OCI-LY1 (cell line): Measurements from ENCODE around the gene ISX.

Experiments
- CTCF ChIP-seq: fragments of 200-600 bp; sonication (generic), shearing (Covaris generic); IDR thresholded peaks from 2 replicates; pipeline ENCODE4 v1.5.1; 2017; ENCODE audit warnings: mild to moderate bottlenecking, antibody characterized with exemption, low read length, moderate library complexity, mixed read lengths
- EZH2 ChIP-seq: fragments of 200-600 bp; sonication (generic), shearing (Covaris generic); IDR thresholded peaks from 2 replicates; pipeline ENCODE4 v1.8.0; 2017; ENCODE audit warnings: borderline replicate concordance, mixed run types, mild to moderate bottlenecking, antibody characterized with exemption, low read length, moderate library complexity, mixed read lengths

- peak; percentile 50 for TF ChIP-seq CTCF
- no peak for TF ChIP-seq EZH2
These were observed 28.9 kb upstream of the ISX start for GRCh38 chr22:35037089-35037488.
